SK-N-SH treated with all-trans-retinoic acid at 6 μM for 48 hours (cell line): ENCODE measurements around the gene NFIX.

Experiments used
- ARNTL ChIP-seq: fragments of 450-650 bp; formaldehyde crosslinking; IDR thresholded peaks from 2 replicates; pipeline ENCODE4 v1.5.0; 2020; ENCODE audit warnings: low read depth, mild to moderate bottlenecking, moderate library complexity, borderline replicate concordance
- GLIS3 ChIP-seq: fragments of 250-450 bp; sonication (Bioruptor Pico); IDR thresholded peaks from 2 replicates; pipeline ENCODE4 v1.5.0; 2020; ENCODE audit warnings: mild to moderate bottlenecking, moderate library complexity
- POU6F1 ChIP-seq: fragments of 250-450 bp; sonication (Bioruptor Pico); IDR thresholded peaks from 2 replicates; pipeline ENCODE4 v1.8.0; 2021; ENCODE audit warnings: low read depth, mild to moderate bottlenecking, moderate library complexity, borderline replicate concordance
- PPARA ChIP-seq: fragments of 250-450 bp; sonication (Bioruptor Pico); IDR thresholded peaks from 2 replicates; pipeline ENCODE4 v1.5.0; 2020; ENCODE audit warnings: mild to moderate bottlenecking, borderline replicate concordance
- ZNF565 ChIP-seq: fragments of 450-650 bp; formaldehyde crosslinking; conservative IDR thresholded peaks from 2 replicates; pipeline ENCODE4 v1.5.0; 2020; ENCODE audit warnings: low read depth, mild to moderate bottlenecking, moderate library complexity
- ZNF8 ChIP-seq: fragments of 450-650 bp; formaldehyde crosslinking; IDR thresholded peaks from 2 replicates; pipeline ENCODE4 v1.5.0; 2020; ENCODE audit warnings: mild to moderate bottlenecking, moderate library complexity

DNA sequence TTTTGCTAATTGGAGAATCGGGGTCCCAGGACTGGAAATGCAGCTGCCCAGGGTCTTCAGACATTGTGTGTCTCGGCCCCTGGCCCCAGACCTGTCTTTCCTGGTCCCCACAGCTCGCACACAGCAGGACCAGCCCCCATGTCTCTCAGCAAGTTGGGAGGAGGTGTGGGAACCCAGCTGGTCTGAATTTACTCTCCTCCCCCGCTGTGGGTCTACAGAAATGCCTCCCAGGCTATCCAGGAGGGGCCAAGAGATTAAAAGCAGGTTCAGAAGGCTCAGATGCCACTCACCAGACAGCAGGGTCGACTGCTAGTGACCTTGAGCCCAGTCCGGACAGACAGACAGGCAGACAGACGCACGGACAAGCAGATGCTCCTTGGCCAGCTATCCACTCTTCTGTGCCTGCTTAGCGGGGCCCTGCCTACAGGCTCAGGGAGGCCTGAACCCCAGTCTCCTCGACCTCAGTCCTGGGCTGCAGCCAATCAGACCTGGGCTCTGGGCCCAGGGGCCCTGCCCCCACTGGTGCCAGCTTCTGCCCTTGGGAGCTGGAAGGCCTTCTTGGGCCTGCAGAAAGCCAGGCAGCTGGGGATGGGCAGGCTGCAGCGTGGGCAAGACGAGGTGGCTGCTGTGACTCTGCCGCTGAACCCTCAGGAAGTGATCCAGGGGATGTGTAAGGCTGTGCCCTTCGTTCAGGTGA, 25.8 kb upstream of the NFIX start, which contains the start of gene DAND5:
- TF ChIP-seq ARNTL (CRISPR knock-in tag) (no peak), PPARA (CRISPR knock-in tag) (0 out of 2 replicates have a peak, but pooled peaks have one; percentile 47), GLIS3 (CRISPR knock-in tag) (no peak), POU6F1 (CRISPR knock-in tag) (no peak), ZNF565 (CRISPR knock-in tag) (0 out of 2 replicates have a peak, but pooled peaks have one; percentile 14), ZNF8 (CRISPR knock-in tag) (no peak)
